Stimulated activated CD4-positive, alpha-beta T cell treated with anti-CD3 and anti-CD28 coated beads, Interleukin-15, amount 100 ng/mL, for 1 hour (primary cell): ENCODE measurements around the gene HTR1D.
A peak's percentile ranks its signal among the peaks of the same experiment; 100 is the strongest.
"Not testable (repeated sequence)": the region's sequence is repeated elsewhere in the genome, so short reads cannot be mapped to it uniquely, and the experiment has no call there.

Experiments used
- DNase-seq, 2 donors: peaks; one replicate each; pipeline ENCODE4 v3.0.0-alpha.2; 2020; ENCODE audit warnings: low read depth in 1 of 2, low spot score in 1 of 2

Gene HTR1D

DNA sequence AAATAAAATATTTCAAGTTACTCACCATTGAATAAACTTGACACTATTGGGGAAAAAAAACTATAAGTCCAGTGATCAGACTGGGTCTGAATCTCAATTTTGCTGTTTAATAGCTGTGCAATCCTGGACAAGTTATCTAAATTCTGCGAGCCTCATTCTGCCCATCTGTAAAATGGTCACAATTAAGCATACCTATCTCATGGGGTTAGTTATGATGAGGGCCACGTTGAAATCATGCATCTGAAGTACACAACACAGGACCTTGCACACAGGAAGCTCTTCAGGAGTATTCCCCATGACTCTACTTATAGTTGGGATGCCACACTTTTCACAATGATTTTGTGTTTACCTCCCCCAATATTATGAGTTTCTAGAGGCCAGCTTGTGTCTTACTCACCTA lies 3.8 kb upstream of the HTR1D start:
- no peak for DNase-seq

DNA sequence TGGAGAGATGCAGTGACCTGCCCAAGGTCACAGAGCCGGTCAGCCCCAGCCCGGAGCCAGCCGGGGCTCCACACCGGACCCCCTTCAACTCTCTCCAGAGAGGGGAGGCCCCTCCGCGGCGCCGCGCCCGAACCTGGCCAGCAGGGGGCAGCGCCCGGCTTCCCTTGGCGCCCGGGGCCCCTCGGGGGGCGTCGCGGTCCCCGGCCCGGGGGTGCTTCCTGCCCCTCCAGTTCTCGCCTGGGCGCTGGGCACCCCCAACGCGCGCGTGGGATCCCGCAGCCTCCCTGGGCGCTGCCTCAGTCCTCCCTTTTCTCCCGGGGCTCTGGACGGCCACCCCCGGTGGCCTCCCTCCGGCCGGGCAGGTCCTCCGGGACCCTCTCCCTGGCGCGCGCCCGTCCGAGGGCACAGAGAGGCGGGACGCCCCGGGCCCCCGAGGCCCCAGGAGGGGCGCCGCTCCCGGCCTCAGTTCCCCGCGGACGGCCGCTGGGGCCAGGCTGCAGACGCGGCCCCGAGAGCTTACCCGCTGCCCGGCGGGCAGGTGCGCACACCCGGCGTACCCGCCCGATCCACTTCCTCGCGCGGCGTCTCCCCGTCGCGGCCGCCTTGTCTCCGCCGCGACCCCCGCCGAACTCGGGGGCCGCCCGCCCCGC lies 406 bp downstream of the HTR1D start:
- peak in 1 of 2 donors; percentile 22 for DNase-seq

DNA sequence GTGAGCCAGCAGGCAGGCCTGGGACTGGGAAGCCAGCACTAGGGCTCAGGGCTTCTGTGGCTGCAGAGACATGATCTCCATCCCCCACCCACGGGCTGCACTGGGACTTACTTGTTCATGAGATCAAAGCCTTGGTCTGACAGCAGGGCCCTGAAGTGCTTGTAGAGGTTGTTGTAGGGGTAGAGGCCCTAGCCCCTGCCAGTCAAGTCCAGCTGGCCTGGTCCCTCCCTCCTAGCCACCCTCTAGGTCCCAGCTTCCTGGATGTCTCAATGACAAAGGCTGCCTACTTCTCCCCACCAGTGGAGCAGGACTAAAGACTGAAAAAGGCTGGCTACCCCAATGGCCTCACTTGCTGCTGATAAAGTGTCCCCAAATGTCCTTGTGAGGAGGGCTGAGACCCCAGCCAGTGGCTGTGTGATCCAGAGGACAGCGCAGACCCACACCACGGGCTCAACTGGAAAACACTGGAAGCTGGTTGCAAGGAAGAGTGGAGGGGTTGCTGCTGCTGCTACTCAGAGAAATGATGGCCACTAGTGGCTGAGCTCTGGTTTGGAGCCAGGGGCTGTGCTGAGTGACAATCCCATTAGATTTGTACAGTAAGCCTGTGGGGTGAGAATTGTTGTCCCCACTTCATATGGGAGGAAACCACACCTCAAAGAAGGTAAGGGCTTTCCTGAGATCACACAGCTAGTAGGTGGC lies 1.4 kb downstream of the HTR1D start:
- DNase-seq: no peak

DNA sequence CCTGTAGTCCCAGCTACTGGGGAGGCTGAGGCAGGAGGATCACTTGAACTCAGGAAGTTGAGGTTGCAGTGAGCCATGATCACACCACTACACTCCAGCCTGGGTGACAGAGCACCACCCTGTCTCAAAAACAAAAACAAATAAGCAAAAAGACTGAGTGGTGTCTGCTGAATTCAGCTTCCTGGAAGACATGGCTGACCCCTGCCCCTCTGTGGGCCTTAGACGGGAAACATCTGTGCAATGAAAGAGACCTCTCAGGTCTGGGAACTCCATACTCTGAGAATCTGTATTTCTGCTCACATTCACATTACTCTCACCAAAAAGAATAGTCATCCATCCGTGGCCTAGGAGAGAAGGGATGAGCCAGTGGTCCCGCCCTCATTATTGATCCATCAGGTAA lies 2.0 kb downstream of the HTR1D start:
- DNase-seq: no peak

DNA sequence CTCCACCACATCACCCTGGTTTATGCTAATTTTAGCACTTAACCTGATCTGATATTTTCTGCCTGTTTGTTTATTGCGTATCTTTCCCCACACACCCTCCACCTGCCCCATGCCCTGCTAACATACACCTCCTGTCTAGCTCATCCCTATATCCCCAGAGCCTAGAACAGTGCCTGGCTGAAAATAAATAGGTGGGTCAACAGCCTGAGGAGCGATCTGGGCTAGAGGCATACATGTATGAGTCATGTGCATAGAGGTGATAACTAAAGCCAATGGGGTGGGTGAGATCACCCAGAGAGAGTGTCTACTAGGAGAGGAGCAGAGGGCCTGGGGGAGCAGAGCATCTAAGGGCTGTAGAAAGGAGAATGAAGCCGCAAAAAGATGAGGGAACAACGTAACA lies 2.7 kb downstream of the HTR1D start:
- no peak for DNase-seq

DNA sequence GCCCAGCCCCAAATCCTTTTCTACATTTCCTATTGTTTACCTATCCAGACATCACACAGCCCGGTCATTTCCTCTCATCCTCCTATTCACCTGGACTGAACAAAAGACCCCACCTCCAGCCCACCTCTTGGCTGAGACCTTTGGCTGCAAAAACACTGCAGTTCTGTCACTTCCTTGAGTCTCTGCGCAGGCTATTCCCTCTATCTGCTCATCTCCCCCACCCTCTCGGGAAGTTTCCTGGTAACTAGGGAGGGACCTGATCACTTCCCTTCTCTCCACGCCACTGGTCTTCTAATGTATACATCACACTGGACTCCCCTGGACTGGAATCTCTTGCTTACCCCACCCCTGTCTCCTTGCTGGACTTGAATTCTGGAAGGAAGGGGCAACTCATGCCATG lies 5.3 kb downstream of the HTR1D start:
- DNase-seq: no peak

DNA sequence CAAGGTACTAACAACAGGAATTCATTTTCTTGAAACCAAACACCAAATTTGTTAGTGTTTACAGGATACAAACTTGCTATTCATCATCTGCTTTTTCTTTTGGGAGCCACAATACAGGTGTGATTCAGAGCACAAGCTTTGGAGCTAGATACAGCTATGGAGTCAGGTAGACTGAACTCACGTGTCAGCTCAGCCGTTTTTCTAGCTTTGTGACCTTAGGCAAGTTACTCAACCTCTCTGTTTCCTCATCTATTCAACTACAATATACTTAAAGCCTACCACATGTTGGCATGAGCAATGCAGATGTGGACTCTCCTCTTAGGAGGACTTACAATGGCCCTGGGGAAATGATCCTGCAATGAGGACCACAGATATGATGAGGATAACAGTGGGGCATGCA lies 6.3 kb downstream of the HTR1D start:
- no peak for DNase-seq

DNA sequence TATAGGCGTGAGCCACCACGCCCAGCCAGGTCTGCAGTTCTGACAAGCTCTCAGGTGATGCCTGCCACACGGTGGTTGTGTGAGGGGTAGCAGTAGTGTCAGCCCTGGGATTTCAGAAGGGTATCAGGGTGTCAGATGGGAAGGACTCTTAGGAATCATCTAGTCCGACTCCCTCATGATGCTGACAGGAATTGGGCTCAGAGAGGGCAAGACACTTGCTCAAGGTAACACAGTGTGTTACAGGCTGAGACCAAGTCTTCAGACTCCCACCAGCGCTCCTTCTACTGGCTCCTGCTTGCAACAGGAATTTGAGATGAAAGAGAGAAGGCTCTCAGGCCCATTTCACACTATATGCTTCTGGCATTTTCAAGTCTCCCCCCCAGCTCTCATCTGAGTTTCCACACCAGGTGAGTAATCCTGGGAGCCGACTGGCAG lies 6.9 kb downstream of the HTR1D start:
- DNase-seq: no peak

DNA sequence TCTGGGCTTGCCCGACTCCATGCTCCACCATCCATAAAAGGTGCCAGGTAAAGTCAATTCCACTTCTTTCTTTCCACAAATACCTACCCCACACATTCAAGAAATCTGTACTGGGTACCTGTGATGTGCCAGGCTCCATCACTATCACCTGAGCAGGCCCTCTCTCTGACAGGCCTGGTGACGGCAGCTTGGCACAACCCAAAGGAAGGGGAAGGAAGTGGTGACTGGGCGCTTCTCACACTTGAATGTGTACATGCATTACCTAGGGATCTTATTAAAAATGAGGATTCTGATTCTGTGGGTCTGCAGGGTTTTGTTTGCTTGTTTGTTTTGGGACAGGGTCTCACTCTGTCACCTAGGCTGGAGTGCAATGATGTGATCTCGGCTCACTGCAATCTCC lies 7.5 kb downstream of the HTR1D start:
- DNase-seq: no peak

DNA sequence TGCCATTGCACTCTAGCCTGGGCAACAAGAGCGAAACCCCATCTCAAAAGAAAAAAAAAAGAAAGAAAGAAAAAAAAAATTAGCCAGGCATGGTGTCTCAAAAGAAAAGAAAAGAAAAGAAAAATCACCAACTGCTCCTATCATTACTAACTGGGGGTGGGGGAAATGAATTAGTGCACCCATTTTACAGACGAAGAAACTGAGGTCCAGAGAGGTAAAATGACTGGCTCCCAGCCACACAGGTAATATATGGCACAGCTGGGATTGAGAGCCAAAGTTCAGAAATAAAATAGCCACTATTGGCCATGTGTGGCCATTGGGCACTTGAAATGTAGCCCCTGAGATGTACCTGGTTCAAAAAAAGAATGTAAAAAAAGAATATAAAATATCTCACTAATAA lies 8.8 kb downstream of the HTR1D start:
- no peak for DNase-seq

DNA sequence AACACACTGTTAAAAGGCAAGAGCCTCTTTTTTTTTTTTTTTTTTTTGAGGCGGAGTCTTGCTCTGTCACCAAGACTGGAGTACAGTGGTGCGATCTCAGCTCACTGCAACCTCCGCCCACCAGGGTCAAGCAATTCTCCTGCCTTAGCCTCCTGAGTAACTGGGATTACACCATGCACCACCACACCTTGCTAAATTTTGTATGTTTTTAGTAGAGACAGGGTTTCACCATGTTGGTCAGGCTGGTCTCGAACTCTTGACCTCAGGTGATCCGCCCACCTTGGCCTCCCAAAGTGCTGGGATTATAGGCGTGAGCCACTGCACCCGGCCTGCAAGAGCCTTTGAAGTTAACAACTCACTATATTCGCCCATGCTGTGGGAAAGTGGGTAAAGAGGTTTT lies 9.6 kb downstream of the HTR1D start:
- DNase-seq: not testable (repeated sequence)

DNA sequence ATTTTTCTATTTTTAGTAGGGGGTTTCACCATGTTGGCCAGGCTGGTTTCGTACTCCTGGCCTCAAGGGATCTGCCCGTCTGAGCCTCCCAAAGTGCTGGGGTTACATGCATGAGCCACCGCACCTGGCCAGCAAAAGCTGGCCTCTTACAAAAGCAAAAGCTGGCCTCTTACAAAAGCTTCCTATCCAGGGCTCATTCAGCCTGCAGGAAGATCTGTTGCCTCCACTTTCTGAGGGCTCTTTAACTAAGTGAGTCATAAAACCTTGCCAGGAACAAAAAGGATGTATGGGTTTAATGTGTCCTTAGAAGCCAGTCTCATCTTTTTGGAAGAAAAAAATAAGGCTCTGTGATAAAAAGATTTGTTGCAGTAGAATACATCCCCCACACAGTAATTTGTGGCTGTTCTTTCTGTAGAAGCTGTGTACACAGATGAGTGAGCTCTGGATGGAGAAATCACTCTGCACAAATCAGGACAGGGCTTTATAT lies 15.0 kb downstream of the HTR1D start:
- DNase-seq: no peak

DNA sequence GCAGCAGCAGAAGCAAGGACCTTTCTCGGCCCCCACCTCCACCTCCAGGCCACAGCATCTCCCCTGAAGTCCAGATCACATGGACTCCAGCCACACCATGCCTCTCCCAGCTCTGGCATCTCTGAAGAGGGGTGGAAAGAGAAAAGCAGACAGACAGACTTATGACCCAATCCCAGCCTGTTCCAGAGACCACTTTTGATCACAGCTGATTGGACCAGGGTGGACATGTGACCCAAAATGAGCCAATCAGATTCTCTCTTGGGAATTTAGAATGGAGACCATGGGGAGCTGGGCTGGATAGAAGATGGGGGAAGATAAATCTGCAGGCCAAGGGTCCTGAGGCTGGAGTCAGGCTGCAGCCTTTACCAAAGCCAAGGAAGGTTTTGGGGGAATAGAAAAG lies 16.4 kb downstream of the HTR1D start:
- no peak for DNase-seq

DNA sequence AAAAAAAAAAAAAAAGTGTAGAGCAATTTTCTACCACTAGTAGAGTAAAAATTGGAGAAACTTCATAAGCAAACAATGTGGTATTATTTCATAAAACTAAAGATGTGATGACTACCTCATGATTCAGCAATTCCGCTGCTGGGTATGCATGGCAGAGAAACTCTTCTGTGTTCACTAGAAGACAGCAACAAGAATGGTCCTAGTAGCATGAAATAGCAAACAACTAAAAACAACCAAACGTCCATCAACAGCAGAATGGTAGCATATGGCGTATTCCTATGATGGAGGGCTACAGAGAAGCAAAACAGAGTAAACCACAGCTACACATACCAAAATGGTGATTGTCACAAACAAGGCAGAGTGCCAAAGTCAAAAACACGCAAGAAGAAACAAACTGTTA lies 18.9 kb downstream of the HTR1D start:
- no peak for DNase-seq

DNA sequence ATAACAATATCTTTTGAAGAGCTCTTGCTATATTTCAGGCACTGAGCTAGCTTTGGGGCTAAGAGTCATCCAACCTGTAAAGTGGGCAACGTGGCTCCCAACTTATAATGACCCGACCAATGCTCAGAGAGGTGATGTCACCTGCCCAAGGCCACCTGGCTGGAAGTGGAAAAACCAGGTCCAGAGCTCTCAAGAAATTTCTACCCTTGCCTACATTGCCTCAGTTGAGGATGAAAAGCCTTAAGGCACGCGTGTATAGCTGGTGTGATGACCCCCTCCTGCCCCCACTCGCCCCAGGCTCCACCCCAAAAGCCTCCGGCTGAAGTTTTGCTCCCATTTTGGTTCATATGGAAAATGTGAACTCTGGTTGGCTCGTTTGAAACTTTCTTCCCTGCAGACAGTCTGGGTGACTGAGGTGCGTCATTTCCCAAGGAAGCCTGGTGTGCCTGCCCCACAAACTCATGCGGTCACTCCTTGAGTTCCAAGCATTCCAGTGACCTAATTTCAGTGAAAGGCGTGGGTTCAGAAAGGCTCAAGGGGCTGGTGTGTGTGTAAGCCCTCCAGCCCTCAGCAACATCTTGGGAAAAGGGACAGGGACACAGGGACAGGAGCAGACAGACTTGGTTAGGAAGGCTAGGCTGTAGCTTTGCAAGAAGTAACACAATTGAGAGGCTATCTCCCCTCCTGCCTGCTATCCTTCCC lies 20.5 kb downstream of the HTR1D start:
- no peak for DNase-seq

DNA sequence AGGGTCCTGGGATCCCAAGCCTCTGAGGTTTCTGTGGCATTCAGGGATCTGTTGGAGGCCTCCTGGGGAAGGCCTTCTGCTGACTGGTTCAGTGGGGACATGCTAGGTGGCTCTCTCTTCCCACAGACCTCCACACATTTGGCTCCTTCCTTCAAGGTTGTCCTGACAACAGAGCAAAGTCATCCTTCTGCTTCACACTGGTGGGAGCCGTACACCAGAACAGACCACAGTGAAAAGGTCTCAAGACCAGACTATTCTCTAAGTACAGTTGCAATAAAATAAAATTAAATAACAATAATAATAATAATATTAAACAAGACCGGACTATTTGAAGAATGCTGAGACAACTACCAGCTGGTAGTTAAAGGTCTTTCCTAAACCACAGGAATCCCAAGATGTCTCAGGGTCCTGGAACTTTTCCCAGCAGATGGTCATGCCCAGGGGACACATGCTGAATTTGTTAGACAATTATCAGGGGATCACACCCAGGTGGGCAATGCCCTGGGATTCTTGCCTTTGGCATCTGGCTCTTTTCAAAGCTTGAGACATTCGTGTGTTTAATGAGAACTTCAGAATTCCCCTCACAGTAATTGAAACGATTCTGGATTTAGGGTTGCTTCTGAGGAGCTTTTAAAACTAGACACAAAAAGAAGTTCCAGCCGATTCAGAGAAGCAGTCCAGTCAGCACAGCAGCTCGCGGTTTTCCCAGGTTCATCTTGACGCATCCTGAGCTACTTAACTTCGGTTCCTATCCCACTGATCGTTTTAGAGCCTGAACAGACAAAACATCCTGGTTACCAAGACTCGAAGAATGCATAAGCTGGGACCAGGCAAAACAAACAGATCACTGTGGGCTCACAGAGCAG lies 22.9 kb downstream of the HTR1D start:
- no peak for DNase-seq

DNA sequence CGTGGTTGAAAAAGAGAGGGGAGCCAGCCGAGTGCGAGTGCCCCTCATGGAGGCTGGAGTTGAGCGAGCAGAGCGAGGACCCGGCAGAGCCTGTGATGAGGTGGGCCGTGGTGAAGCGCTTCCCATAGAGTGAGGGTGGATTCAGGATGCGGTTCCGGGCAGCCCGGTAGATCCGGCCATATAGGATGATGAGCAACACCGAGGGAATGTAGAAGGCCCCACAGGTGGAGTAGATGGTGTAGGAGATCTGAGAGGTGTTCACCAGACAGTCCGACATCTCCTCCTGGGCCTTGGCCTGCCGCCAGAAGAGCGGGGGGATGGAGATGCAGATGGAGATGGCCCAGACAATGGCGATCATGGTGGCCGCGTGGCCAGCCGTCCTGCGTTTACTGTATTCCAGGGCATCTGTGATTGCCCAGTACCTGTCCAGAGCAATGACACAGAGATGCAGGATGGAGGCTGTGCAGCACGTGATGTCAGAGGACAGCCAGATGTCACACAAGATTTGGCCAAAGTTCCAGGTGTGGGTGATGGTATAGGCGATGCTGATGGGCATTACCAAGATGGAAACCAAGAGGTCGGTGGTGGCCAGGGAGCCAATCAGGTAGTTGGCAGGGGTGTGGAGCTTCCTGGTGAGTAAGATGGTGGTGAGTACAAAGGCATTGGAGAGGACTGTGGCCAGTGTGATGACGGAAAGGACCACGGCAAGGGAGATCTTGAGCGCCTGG lies 23.7 kb downstream of the HTR1D start:
- no peak for DNase-seq

DNA sequence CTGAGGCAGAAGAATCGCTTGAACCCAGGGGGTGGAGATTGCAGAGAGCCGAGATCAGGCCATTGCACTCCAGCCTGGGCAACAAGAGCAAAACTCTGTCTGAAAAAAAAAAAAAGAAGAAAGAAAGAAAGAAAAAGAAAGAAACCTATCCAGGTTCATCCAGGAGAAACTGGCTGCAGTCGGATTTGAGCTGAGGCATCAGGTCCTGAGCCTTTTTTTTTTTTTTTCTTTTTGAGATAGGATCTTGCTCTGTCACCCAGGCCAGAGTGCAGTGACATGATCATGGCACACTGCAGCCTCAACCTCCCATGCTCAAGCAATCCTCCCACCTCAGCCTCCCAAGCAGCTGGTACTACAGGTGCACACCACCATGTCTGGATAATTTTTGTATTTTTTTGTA lies 26.1 kb downstream of the HTR1D start:
- DNase-seq: no peak

DNA sequence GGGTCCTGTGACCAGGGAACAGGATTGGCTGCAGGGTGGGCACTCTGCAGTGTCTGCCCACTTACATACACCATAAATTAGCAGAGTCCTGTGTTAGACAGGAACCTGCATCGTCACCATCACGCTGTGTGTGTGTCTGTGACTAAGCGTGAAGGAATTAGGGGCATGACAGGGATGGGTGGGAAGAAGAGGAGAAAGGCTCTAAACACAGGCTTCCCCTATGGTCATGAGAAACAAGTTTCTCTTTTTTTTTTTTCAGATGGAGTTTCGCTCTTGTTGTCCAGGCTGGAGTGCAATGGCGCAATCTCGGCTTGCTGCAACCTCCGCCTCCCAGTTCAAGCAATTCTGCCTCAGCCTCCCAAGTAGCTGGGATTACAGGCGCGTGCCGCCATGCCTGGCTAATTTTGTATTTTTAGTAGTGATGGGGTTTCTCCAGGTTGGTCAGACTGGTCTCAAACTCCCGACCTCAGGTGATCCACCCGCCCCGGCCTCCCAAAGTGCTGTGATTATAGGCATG lies 28.3 kb downstream of the HTR1D start:
- not testable (repeated sequence) for DNase-seq

DNA sequence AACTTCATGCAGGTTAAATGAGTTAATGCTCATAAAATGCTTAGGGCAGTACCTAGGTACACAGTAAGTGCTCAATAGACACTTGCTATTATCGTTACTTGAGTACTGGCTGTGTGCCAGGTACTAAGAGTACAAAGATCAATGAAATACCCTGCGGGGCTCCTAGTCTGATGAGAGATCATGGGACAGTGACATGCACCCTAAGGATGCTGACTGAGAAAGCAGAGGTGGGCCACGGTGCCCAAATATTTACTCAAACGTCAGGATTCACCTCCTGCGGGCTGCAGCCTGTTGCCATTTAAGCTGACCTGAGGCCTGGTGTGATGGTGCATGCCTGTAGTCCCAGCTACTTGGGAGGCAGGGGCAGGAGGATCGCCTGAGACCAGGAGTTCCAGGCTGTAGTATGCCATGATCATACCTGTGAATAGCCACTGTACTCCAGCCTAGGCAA lies 28.8 kb downstream of the HTR1D start:
- no peak for DNase-seq
